ENCODE measurements around the gene SHOC1.

- no peak for TF ChIP-seq TSHZ1 (tag by site-specific recombination; IDR thresholded peaks at IDR 0.05; ENCODE audit: borderline replicate concordance)
- no peak for TF ChIP-seq ZNF561 (tag by site-specific recombination; IDR thresholded peaks at IDR 0.05; ENCODE audit: borderline replicate concordance)
- no peak for TF ChIP-seq ZBTB7A (tag by site-specific recombination; IDR thresholded peaks at IDR 0.05; ENCODE audit: low read depth)
- no peak for TF ChIP-seq CTCF (tag by site-specific recombination; IDR thresholded peaks at IDR 0.05)
- TF ChIP-seq ZNF211 (tag by site-specific recombination; IDR thresholded peaks at IDR 0.05; ENCODE audit: low read depth) = no peak
- TF ChIP-seq ZNF660 (tag by site-specific recombination; IDR thresholded peaks at IDR 0.05) = no peak
- TF ChIP-seq ZNF747 (tag by site-specific recombination; IDR thresholded peaks at IDR 0.05) = no peak
- no peak for TF ChIP-seq ZFP41 (tag by site-specific recombination; IDR thresholded peaks at IDR 0.05; ENCODE audit: borderline replicate concordance)
- no peak for TF ChIP-seq KLF1 (tag by site-specific recombination; IDR thresholded peaks at IDR 0.05)
- TF ChIP-seq ZNF488 (tag by site-specific recombination; IDR thresholded peaks at IDR 0.05) = no peak
- no peak for TF ChIP-seq ZNF610 (tag by site-specific recombination; IDR thresholded peaks at IDR 0.05; ENCODE audit: borderline replicate concordance)
- TF ChIP-seq BCL11A (tag by site-specific recombination; IDR thresholded peaks at IDR 0.05; ENCODE audit: low read depth) = no peak
- TF ChIP-seq ZNF335 (tag by site-specific recombination; conservative IDR thresholded peaks at IDR 0.05) = no peak
Observed at GRCh38 chr9:111799915-111800526, 5.3 kb upstream of the SHOC1 start.

Measured in HEK293 (cell line).